ENCODE data around the gene MORC2.

The MORC2 gene

GRCh38 chr22:30990690-30991089, 22.1 kb upstream of the MORC2 start:
- Histone ChIP-seq H3K27me3 (ENCODE audit: insufficient read depth, low read length, poor library complexity) (no peaks in the 10 kb centered on the region), H3K9me3 (ENCODE audit: insufficient read depth, low read length, severe bottlenecking) (no peaks in the 10 kb centered on the region), H4K20me1 (ENCODE audit: insufficient read depth, low read length) (no peaks in the 10 kb centered on the region), H3K27ac (ENCODE audit: low read length) (no peak overlapping the region), H3K4me2 (ENCODE audit: insufficient read depth, low read length) (no peak overlapping the region), H3K9ac (ENCODE audit: low read depth, low read length) (no peak overlapping the region), H3K4me3 (ENCODE audit: low read depth in 1 of 2, low read length in 2 of 2) (no peak overlapping the region), H3K79me2 (ENCODE audit: insufficient read depth, low read length) (no peaks in the 10 kb centered on the region), H3K4me1 (ENCODE audit: insufficient read depth, low read length) (no peaks in the 10 kb centered on the region), H2AFZ (ENCODE audit: low read depth, low read length) (no peak overlapping the region), H3K36me3 (ENCODE audit: insufficient read depth, low read length) (no peaks in the 10 kb centered on the region)
- DNase-seq (no peak), ATAC-seq (ENCODE audit: insufficient read depth, low read depth) (no peak)
- no peak for TF ChIP-seq CTCF (IDR thresholded peaks at IDR 0.05; ENCODE audit: borderline replicate concordance, extremely low read depth, low read length, poor library complexity, severe bottlenecking)
- no peak for TF ChIP-seq EZH2 (IDR thresholded peaks at IDR 0.05; ENCODE audit: borderline replicate concordance, low read depth, low read length, severe bottlenecking)

GRCh38 chr22:30989474-30989873, 20.9 kb upstream of the MORC2 start:
- H3K27me3 ChIP-seq (ENCODE audit: insufficient read depth, low read length, poor library complexity): no peaks in the 10 kb centered on the region
- H3K9me3 ChIP-seq (ENCODE audit: insufficient read depth, low read length, severe bottlenecking): no peaks in the 10 kb centered on the region
- no peak overlapping the region for H3K27ac ChIP-seq (ENCODE audit: low read length)
- TF ChIP-seq CTCF (IDR thresholded peaks at IDR 0.05; ENCODE audit: borderline replicate concordance, extremely low read depth, low read length, poor library complexity, severe bottlenecking) (no peak), EZH2 (IDR thresholded peaks at IDR 0.05; ENCODE audit: borderline replicate concordance, low read depth, low read length, severe bottlenecking) (no peak)
- H3K79me2 ChIP-seq (ENCODE audit: insufficient read depth, low read length): no peaks in the 10 kb centered on the region
- no peak overlapping the region for H3K9ac ChIP-seq (ENCODE audit: low read depth, low read length)
- no peaks in the 10 kb centered on the region for H3K36me3 ChIP-seq (ENCODE audit: insufficient read depth, low read length)
- no peak for ATAC-seq (ENCODE audit: insufficient read depth, low read depth)
- no peaks in the 10 kb centered on the region for H3K4me1 ChIP-seq (ENCODE audit: insufficient read depth, low read length)
- no peak overlapping the region for H3K4me3 ChIP-seq (ENCODE audit: low read depth in 1 of 2, low read length in 2 of 2)
- H4K20me1 ChIP-seq (ENCODE audit: insufficient read depth, low read length): no peaks in the 10 kb centered on the region
- H3K4me2 ChIP-seq (ENCODE audit: insufficient read depth, low read length): no peak overlapping the region
- DNase-seq: no peak
- H2AFZ ChIP-seq (ENCODE audit: low read depth, low read length): no peak overlapping the region

- TF ChIP-seq EZH2 (IDR thresholded peaks at IDR 0.05; ENCODE audit: borderline replicate concordance, low read depth, low read length, severe bottlenecking): no peak
- TF ChIP-seq CTCF (IDR thresholded peaks at IDR 0.05; ENCODE audit: borderline replicate concordance, extremely low read depth, low read length, poor library complexity, severe bottlenecking): no peak
- Histone ChIP-seq H2AFZ (ENCODE audit: low read depth, low read length) (no peak overlapping the region), H3K4me3 (ENCODE audit: low read depth in 1 of 2, low read length in 2 of 2) (no peak overlapping the region), H3K4me1 (ENCODE audit: insufficient read depth, low read length) (no peaks in the 10 kb centered on the region), H3K36me3 (ENCODE audit: insufficient read depth, low read length) (no peaks in the 10 kb centered on the region), H3K27ac (ENCODE audit: low read length) (no peak overlapping the region), H3K79me2 (ENCODE audit: insufficient read depth, low read length) (no peaks in the 10 kb centered on the region), H3K9me3 (ENCODE audit: insufficient read depth, low read length, severe bottlenecking) (no peaks in the 10 kb centered on the region), H3K4me2 (ENCODE audit: insufficient read depth, low read length) (no peak overlapping the region), H3K27me3 (ENCODE audit: insufficient read depth, low read length, poor library complexity) (no peaks in the 10 kb centered on the region), H3K9ac (ENCODE audit: low read depth, low read length) (no peak overlapping the region), H4K20me1 (ENCODE audit: insufficient read depth, low read length) (no peaks in the 10 kb centered on the region)
- DNase-seq: no peak
- no peak for ATAC-seq (ENCODE audit: insufficient read depth, low read depth)
Measured at GRCh38 chr22:30985561-30986208, 17.1 kb upstream of the MORC2 start.

Data from DND-41 (cell line).